Lower leg skin (tissue), 4 donors: ENCODE data around the gene NUTM2F. TPM values are rescaled to one million over a fixed set of nuclear protein-coding genes. Genes with fewer than 3 reads are reported as not detected.

ENCODE experiments used
- DNase-seq, 2 donors: peaks; one replicate each; pipeline ENCODE4 v3.0.0-alpha.2; 2019; ENCODE audit warnings: low spot score in 2 of 2
- H3K4me3 ChIP-seq: fragments of 200-600 bp; sonication (generic); 2 replicates; pipeline ENCODE4 v1.5.1; 2017; ENCODE audit warnings: mild to moderate bottlenecking, low read depth; ENCODE audit not compliant: poor library complexity, severe bottlenecking
- POLR2A ChIP-seq, 2 donors: fragments of 450-650 bp; IDR thresholded peaks; one replicate each; pipeline ENCODE4 v1.6.1; 2016 to 2017; ENCODE audit warnings: antibody characterized with exemption in 2 of 2, mild to moderate bottlenecking in 1 of 2, moderate library complexity in 1 of 2
- WGBS, 2 donors: methylation state at CpG; one replicate each; pipeline ENCODE4 v1.1.5; 2018; 5-methylcytosine and 5-hydroxymethylcytosine counted together
- intact Hi-C: fragments of 100-400 bp; cut with DNase I; formaldehyde crosslinking; loops from one replicate; pipeline ENCODE4 v1.15.0; 2023; ENCODE audit warnings: low total_unique reads
- total RNA-seq, 4 donors: library from RNA; depleted of rRNA; stranded (reverse); fragments of >200 nt; gene quantifications; one replicate each; pipeline ENCODE4 v1.1.0, GENCODE V29; 2016
- TF ChIP-seq, protein P1 (sequence below), 3 donors: fragments of 450-650 bp; IDR thresholded peaks; one replicate each; pipeline ENCODE4 v1.5.1; 2016; ENCODE audit warnings: antibody characterized with exemption in 3 of 3, mild to moderate bottlenecking in 3 of 3, moderate library complexity in 2 of 3

NUTM2F gene
- total RNA-seq, 4 donors from 2014 or later: not detected

DNA sequence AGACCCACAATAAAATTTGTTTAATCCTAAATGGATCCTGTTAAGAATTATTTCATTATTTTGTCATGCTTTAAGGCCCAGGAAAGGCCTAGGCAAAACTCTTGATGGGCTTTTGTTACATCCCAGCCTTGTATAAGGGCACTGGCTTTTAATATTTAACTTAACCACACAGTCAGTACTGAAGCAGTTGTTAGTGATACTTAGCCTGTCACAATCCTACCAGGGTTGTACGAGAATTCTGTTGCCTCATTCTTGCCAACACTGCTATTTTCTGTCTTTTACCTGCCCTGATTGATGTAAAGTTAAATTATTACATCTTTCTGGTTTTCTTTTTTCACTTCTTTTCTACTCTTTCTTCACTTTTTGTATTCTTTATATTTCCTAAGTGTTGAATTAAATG is 58.4 kb downstream of the NUTM2F start:
- TF ChIP-seq, protein P1, sequence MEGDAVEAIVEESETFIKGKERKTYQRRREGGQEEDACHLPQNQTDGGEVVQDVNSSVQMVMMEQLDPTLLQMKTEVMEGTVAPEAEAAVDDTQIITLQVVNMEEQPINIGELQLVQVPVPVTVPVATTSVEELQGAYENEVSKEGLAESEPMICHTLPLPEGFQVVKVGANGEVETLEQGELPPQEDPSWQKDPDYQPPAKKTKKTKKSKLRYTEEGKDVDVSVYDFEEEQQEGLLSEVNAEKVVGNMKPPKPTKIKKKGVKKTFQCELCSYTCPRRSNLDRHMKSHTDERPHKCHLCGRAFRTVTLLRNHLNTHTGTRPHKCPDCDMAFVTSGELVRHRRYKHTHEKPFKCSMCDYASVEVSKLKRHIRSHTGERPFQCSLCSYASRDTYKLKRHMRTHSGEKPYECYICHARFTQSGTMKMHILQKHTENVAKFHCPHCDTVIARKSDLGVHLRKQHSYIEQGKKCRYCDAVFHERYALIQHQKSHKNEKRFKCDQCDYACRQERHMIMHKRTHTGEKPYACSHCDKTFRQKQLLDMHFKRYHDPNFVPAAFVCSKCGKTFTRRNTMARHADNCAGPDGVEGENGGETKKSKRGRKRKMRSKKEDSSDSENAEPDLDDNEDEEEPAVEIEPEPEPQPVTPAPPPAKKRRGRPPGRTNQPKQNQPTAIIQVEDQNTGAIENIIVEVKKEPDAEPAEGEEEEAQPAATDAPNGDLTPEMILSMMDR (IDR thresholded peaks at IDR 0.05): no peak
- TF ChIP-seq POLR2A (IDR thresholded peaks at IDR 0.05): no peak
- intact Hi-C loops: no loop called here
- WGBS, 2 donors: 91 to 94% methylated on average over 1 of the region's 1 CpG
- H3K4me3 ChIP-seq: no peak overlapping the region
- no peak for DNase-seq

DNA sequence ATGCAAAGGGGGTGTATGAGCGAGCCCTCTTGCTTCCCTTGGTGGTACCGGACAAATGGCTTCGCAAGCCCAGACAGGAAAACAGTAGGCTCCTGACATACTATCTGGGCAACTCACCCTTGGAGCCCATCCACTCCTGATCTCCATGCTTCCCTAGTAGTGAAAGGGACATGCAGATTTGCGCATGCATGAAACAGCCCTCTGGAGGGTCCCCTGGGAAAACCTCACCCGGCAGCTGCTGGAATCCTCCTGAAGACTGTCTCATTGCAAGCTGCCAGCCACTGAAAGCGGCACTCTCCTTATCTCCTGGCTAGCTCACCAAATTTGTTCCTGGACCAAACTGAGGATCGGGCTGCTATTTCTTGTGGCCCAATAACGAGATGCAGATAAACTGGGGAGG is 59.2 kb downstream of the NUTM2F start:
- no peak for DNase-seq
- WGBS, 2 donors: 86 to 93% methylated on average over 8 of the region's 8 CpGs
- no peak for TF ChIP-seq POLR2A (IDR thresholded peaks at IDR 0.05)
- TF ChIP-seq, protein P1 (IDR thresholded peaks at IDR 0.05): no peak
- intact Hi-C loops: no loop called here
- H3K4me3 ChIP-seq: no peak overlapping the region

Other genes with a start within 250 kb of the NUTM2F start
- gene PTPDC1, start 244.2 kb downstream of the NUTM2F start, total RNA-seq: 1 to 10 TPM; 5.9 to 9.1 (median 7.6) TPM
- gene ZNF169, start 69.3 kb downstream of the NUTM2F start, total RNA-seq: 10 to 100 TPM in 2 of 4 donors, 1 to 10 TPM in 2; 6.0 to 22.8 (median 8.2) TPM
- under 1 TPM in 1 of 4 donors, not detected in 3; 0.34 TPM for gene PCAT7, start 226.4 kb upstream of the NUTM2F start, total RNA-seq